Calu3 (cell line): ENCODE data around the gene CACNA1C. TPM values are rescaled to one million over a fixed set of nuclear protein-coding genes. Genes with fewer than 3 reads are reported as not detected.

Source experiments
- BruUV-seq: library from RNA; stranded (reverse); fragments of 400-500 nt; replicated peaks from 2 replicates; lab custom pipeline; 2021; lab: Mats Ljungman, UMichigan
- CTCF ChIA-PET: fragments of 300-600 bp; sonication (Branson Sonifier 250); formaldehyde crosslinking; loops from one replicate; lab custom pipeline; 2022; ENCODE audit warnings: antibody characterized with exemption; lab: Charles Lee
- DNase-seq: peaks from one replicate; pipeline ENCODE4 v3.0.0; 2022
- H3K27ac Mint-ChIP-seq: one replicate; pipeline ENCODE4 v1.8.0; 2022; ENCODE audit warnings: mixed read lengths; ENCODE audit not compliant: unreplicated experiment
- H3K27me3 Mint-ChIP-seq: one replicate; pipeline ENCODE4 v1.8.0; 2022; ENCODE audit warnings: mixed read lengths; ENCODE audit not compliant: unreplicated experiment
- H3K36me3 Mint-ChIP-seq: one replicate; pipeline ENCODE4 v1.8.0; 2022; ENCODE audit warnings: mild to moderate bottlenecking, moderate library complexity, mixed read lengths; ENCODE audit not compliant: insufficient read depth, unreplicated experiment
- H3K4me1 Mint-ChIP-seq: one replicate; pipeline ENCODE4 v1.8.0; 2022; ENCODE audit warnings: mild to moderate bottlenecking, low read depth, mixed read lengths; ENCODE audit not compliant: unreplicated experiment
- H3K4me3 Mint-ChIP-seq: one replicate; pipeline ENCODE4 v1.8.0; 2022; ENCODE audit warnings: mild to moderate bottlenecking, low read depth, moderate library complexity, mixed read lengths; ENCODE audit not compliant: unreplicated experiment
- H3K9me3 Mint-ChIP-seq: one replicate; pipeline ENCODE4 v1.8.0; 2022; ENCODE audit warnings: low read depth, mixed read lengths; ENCODE audit not compliant: unreplicated experiment
- intact Hi-C: fragments of 100-400 bp; cut with micrococcal nuclease; formaldehyde crosslinking; loops from one replicate; pipeline ENCODE4 v1.10.0; 2022; ENCODE audit not compliant: unreplicated experiment
- total RNA-seq: library from RNA; stranded (reverse); gene quantifications from 2 replicates; pipeline ENCODE4 v1.2.3, GENCODE V29; 2022
- TF ChIP-seq, protein P1 (sequence below): fragments of 200-600 bp; IDR thresholded peaks from one replicate; pipeline ENCODE4 v1.8.0; 2022; ENCODE audit warnings: antibody characterized with exemption; ENCODE audit not compliant: unreplicated experiment

CACNA1C gene
- total RNA-seq, 1 experiment from 2014 or later = not detected

- Mint-ChIP-seq H3K9me3 (no peaks in the 10 kb centered on the region), H3K4me1 (no peaks in the 10 kb centered on the region)
These were observed 221.0 kb downstream of the CACNA1C start for GRCh38 chr12:2273751-2274150.

GRCh38 chr12:2274733-2275132 lies 221.9 kb downstream of the CACNA1C start:
- BruUV-seq = no TSS peak
- intact Hi-C loops = no loop called here
- Mint-ChIP-seq H3K27me3 (peaks cover 13% of the 10 kb centered on the region), H3K4me3 (no peak overlapping the region), H3K36me3 (peaks cover 4% of the 10 kb centered on the region), H3K4me1 (no peaks in the 10 kb centered on the region), H3K9me3 (no peaks in the 10 kb centered on the region), H3K27ac (no peak overlapping the region)
- TF ChIP-seq, protein P1, sequence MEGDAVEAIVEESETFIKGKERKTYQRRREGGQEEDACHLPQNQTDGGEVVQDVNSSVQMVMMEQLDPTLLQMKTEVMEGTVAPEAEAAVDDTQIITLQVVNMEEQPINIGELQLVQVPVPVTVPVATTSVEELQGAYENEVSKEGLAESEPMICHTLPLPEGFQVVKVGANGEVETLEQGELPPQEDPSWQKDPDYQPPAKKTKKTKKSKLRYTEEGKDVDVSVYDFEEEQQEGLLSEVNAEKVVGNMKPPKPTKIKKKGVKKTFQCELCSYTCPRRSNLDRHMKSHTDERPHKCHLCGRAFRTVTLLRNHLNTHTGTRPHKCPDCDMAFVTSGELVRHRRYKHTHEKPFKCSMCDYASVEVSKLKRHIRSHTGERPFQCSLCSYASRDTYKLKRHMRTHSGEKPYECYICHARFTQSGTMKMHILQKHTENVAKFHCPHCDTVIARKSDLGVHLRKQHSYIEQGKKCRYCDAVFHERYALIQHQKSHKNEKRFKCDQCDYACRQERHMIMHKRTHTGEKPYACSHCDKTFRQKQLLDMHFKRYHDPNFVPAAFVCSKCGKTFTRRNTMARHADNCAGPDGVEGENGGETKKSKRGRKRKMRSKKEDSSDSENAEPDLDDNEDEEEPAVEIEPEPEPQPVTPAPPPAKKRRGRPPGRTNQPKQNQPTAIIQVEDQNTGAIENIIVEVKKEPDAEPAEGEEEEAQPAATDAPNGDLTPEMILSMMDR = no peak
- DNase-seq = no peak
- CTCF ChIA-PET = no interaction called here

More at GRCh38 chr12:2273751-2274150, 221.0 kb downstream of the CACNA1C start:
- peaks cover 3% of the 10 kb centered on the region for H3K27me3 Mint-ChIP-seq
- CTCF ChIA-PET = no interaction called here
- no TSS peak for BruUV-seq
- H3K27ac Mint-ChIP-seq = no peak overlapping the region
- no peak overlapping the region for H3K4me3 Mint-ChIP-seq
- intact Hi-C loops = no loop called here
- DNase-seq = no peak
- TF ChIP-seq, protein P1 = no peak
- H3K36me3 Mint-ChIP-seq = peaks cover 4% of the 10 kb centered on the region

DNA sequence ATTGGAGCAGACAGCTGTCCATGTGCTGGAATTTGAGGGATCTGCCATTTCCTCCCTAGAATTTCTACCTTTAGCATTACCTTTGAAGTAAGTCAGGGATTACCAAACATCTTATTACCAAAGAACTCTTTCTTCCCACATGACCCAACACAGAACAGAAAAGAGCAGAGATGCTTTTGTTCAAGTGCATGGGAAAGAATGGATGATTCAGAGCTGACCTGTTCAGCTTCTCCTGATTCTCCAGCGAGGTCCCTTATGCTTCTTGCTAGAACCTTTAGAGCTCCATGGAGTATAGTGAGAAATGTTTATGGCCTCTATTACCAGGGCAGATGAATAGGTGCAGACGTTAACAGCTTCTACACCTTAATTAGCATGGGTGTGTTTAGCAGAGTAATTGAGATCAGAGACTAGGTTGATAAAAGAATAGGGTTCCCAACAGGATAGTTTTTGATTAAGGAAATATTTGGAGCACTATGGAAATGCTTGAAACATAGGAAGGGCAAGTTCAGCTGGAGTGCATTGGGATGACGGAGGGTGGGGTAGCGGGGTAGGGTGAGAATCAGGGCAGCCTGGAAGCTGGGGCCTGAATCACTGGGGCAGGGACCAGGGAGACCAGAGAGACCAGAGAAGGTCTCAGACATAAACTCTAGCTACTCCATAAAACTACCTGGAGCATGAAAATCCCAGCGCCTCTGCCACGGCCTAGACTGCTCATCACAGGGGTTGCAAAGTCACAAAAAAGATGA lies 223.7 kb downstream of the CACNA1C start:
- Mint-ChIP-seq H3K9me3 (no peaks in the 10 kb centered on the region), H3K4me1 (no peaks in the 10 kb centered on the region), H3K27ac (no peak overlapping the region), H3K4me3 (no peak overlapping the region), H3K36me3 (peaks cover 4% of the 10 kb centered on the region), H3K27me3 (peaks cover 23% of the 10 kb centered on the region)
- TF ChIP-seq, protein P1 = no peak
- intact Hi-C loops = no loop called here
- DNase-seq = no peak
- CTCF ChIA-PET = interaction anchor here (0.7 kb wide), 1 partner anchor 259 kb away, joined by 3 read pairs; no protein-coding TSS in a partner anchor
- BruUV-seq = no TSS peak

DNA sequence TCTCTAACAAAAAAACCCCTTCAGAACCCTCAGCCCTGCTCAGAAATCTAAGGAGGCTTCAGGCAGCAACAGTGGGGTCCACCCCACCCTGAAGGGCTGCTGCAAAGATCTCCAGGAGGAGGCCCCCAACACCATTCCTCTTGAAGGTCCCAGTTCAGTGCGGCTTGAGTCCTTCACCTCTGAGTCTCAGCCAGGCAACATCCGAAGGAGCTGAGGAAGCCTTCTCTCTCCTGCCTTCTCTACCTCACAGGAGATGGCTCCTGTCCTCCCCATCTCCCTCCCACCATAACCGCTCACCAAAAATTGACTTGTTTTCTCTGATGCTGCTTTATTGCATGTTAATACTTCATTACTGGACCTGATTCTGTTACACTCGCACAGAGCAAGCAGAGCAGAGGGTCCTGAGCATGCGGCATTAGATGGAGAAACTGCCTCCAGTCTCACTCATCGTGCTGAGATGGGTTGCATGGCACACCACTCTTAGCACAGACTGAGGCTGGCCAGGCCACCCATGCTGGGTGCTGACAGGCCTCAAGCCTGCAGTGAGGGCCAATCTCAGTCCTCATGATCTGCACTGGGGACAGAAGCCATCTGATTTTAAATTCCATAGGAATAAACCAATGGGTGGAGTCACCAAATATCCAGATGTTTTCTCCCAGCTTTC lies 224.8 kb downstream of the CACNA1C start:
- Mint-ChIP-seq H3K9me3 (no peaks in the 10 kb centered on the region), H3K36me3 (peaks cover 4% of the 10 kb centered on the region), H3K27ac (no peak overlapping the region), H3K4me1 (no peaks in the 10 kb centered on the region), H3K27me3 (peaks cover 26% of the 10 kb centered on the region), H3K4me3 (no peak overlapping the region)
- CTCF ChIA-PET = interaction anchor here (0.6 kb wide), 1 partner anchor 512 kb away, joined by 3 read pairs; no protein-coding TSS in a partner anchor
- TF ChIP-seq, protein P1 = no peak
- BruUV-seq = no TSS peak
- intact Hi-C loops = no loop called here
- no peak for DNase-seq
